A549 treated with CORT108297 at 1 μM for 4 hours (cell line): ENCODE data around the gene OR7G1. TPM values are rescaled to one million over a fixed set of nuclear protein-coding genes. Genes with fewer than 3 reads are reported as not detected.

ENCODE experiments used
- total RNA-seq: library from RNA; stranded (reverse); fragments of 200-300 nt; extraction: Qiagen RNA extraction; gene quantifications from 5 replicates; pipeline ENCODE4 v1.2.3, GENCODE V29; 2022

The OR7G1 gene
- not detected in 5 replicates for total RNA-seq

GRCh38 chr19:9115307-9115813, at the start of gene OR7G1:
Gene OR7G1 (minus strand): TSS chr19:9115763. CDS start chr19:9115763, 0 bp downstream.

GRCh38 chr19:9140159-9140874, 24.8 kb upstream of the OR7G1 start, which contains the start of gene ZNF317:
Gene ZNF317 (plus strand): TSS chr19:9140397. CDS start chr19:9156017, 15,620 bp downstream.

GRCh38 chr19:9126900-9127405, 11.4 kb upstream of the OR7G1 start, which contains the start of gene OR7G3:
Gene OR7G3 (minus strand): TSS chr19:9126950. CDS start chr19:9126950, 0 bp downstream.

GRCh38 chr19:9107375-9107774, 8.2 kb downstream of the OR7G1 start, which contains the start of gene OR7G2:
Gene OR7G2 (minus strand): TSS chr19:9107475. CDS start chr19:9103243, 4,232 bp downstream.

GRCh38 chr19:9086761-9087160, 28.8 kb downstream of the OR7G1 start, which contains the start of gene OR1M1:
Gene OR1M1 (plus strand): TSS chr19:9087061. CDS start chr19:9093245, 6,184 bp downstream.

Other genes with a start within 250 kb of the OR7G1 start
- 0.02 to 0.07 TPM (median 0.05 TPM) in 5 replicates for gene MUC16, start 105.4 kb downstream of the OR7G1 start, total RNA-seq
- gene OR1M1, start 28.7 kb downstream of the OR7G1 start, total RNA-seq: not detected in 5 replicates
- gene OR7G2, start 8.3 kb downstream of the OR7G1 start, total RNA-seq: not detected in 5 replicates
- not detected in 5 replicates for gene OR7G3, start 11.2 kb upstream of the OR7G1 start, total RNA-seq
- 16.6 to 20.5 TPM (median 19.0 TPM) in 5 replicates for gene ZNF317, start 24.6 kb upstream of the OR7G1 start, total RNA-seq
- gene OR7D2, start 63.2 kb upstream of the OR7G1 start, total RNA-seq: not detected in 5 replicates
- not detected in 5 replicates for gene OR7D4, start 103.8 kb upstream of the OR7G1 start, total RNA-seq
- gene OR7E24, start 135.2 kb upstream of the OR7G1 start, total RNA-seq: not detected in 5 replicates
- gene ZNF699, start 194.1 kb upstream of the OR7G1 start, total RNA-seq: 0.66 to 1.6 TPM (median 1.2 TPM) in 5 replicates
- gene ZNF559, start 208.4 kb upstream of the OR7G1 start, total RNA-seq: 4.4 to 5.9 TPM (median 5.5 TPM) in 5 replicates
- gene ZNF177, start 247.2 kb upstream of the OR7G1 start, total RNA-seq: 0.38 to 0.69 TPM (median 0.57 TPM) in 5 replicates